IMR-90 (cell line): ENCODE measurements around the gene BCL7A. TPM values are rescaled to one million over a fixed set of nuclear protein-coding genes. Genes with fewer than 3 reads are reported as not detected.

Source experiments
- ATAC-seq: fragments of 200-7000 bp; cut with Tn5 transposase; 2 replicates; pipeline ENCODE4 v1.9.1; 2020; ENCODE audit warnings: low read depth, mild to moderate bottlenecking, moderate library complexity
- BruUV-seq: library from RNA; stranded (reverse); fragments of 400-500 nt; replicated peaks from 2 replicates; lab custom pipeline; 2021; lab: Mats Ljungman, UMichigan
- CTCF ChIA-PET: fragments of 300-600 bp; formaldehyde crosslinking; extraction: SDS; loops from one replicate; lab custom pipeline; 2021; ENCODE audit warnings: antibody characterized with exemption; lab: Yijun Ruan, JAX
- POLR2A ChIA-PET: fragments of 300-600 bp; sonication (Branson Sonifier 250); formaldehyde crosslinking; loops from one replicate; lab custom pipeline; 2022; ENCODE audit warnings: antibody characterized with exemption; ENCODE audit not compliant: unreplicated experiment; lab: Charles Lee
- DNase-seq: peaks from one replicate; pipeline ENCODE4 v3.0.0; 2013
- H2AFZ ChIP-seq: replicated peaks from 2 replicates; pipeline ENCODE3; 2013; ENCODE audit warnings: low read length, mild to moderate bottlenecking; ENCODE audit not compliant: poor library complexity
- H2AK5ac ChIP-seq: 2 replicates; pipeline ENCODE4 v1.6.1; 2013; ENCODE audit warnings: low read depth, low read length, inconsistent platforms
- H2AK9ac ChIP-seq: replicated peaks from 2 replicates; pipeline ENCODE3; 2013; ENCODE audit warnings: mild to moderate bottlenecking, low read depth, low read length, moderate library complexity; ENCODE audit not compliant: poor library complexity
- H2BK120ac ChIP-seq: 2 replicates; pipeline ENCODE4 v1.6.1; 2013; ENCODE audit warnings: low read depth, low read length, inconsistent platforms
- H2BK15ac ChIP-seq: 3 replicates; pipeline ENCODE4 v1.6.1; 2013; ENCODE audit warnings: low read depth, low read length, inconsistent platforms
- H2BK20ac ChIP-seq: 2 replicates; pipeline ENCODE4 v1.6.1; 2013; ENCODE audit warnings: low read depth, mild to moderate bottlenecking, inconsistent platforms, low read length, moderate library complexity
- H2BK5ac ChIP-seq: 2 replicates; pipeline ENCODE4 v1.6.1; 2013; ENCODE audit warnings: mild to moderate bottlenecking, low read depth, low read length, inconsistent platforms; ENCODE audit not compliant: poor library complexity, severe bottlenecking
- H3K14ac ChIP-seq: replicated peaks from 2 replicates; pipeline ENCODE4 v1.6.1; 2013; ENCODE audit warnings: low read depth, low read length, inconsistent platforms
- H3K18ac ChIP-seq: 2 replicates; pipeline ENCODE4 v1.6.1; 2013; ENCODE audit warnings: low read depth, low read length, control low read depth
- H3K23ac ChIP-seq: 2 replicates; pipeline ENCODE4 v1.6.1; 2013; ENCODE audit warnings: low read depth, low read length, inconsistent platforms
- H3K27ac ChIP-seq: 2 replicates; pipeline ENCODE4 v1.5.1; 2013; ENCODE audit warnings: mild to moderate bottlenecking, control low read depth, low read length; ENCODE audit not compliant: insufficient read depth
- H3K27me3 ChIP-seq: 2 replicates; pipeline ENCODE4 v1.6.1; 2013; ENCODE audit warnings: low read length; ENCODE audit not compliant: control insufficient read depth, insufficient read depth
- H3K36me3 ChIP-seq: 2 replicates; pipeline ENCODE4 v1.6.1; 2013; ENCODE audit warnings: low read length, mixed read lengths; ENCODE audit not compliant: control insufficient read depth, insufficient read depth
- H3K4ac ChIP-seq: 2 replicates; pipeline ENCODE4 v1.6.1; 2013; ENCODE audit warnings: low read depth, low read length, inconsistent platforms
- H3K4me1 ChIP-seq: 2 replicates; pipeline ENCODE4 v1.6.1; 2013; ENCODE audit warnings: low read length, mixed read lengths; ENCODE audit not compliant: control insufficient read depth, insufficient read depth
- H3K4me2 ChIP-seq: 2 replicates; pipeline ENCODE4 v1.6.1; 2013; ENCODE audit warnings: low read depth, mild to moderate bottlenecking, control low read depth, low read length, moderate library complexity
- H3K4me3 ChIP-seq: 2 replicates; pipeline ENCODE4 v1.5.1; 2013; ENCODE audit warnings: low read depth, mild to moderate bottlenecking, control low read depth, low read length, moderate library complexity; ENCODE audit not compliant: insufficient read depth
- H3K56ac ChIP-seq: 2 replicates; pipeline ENCODE4 v1.6.1; 2013; ENCODE audit warnings: low read length, inconsistent platforms; ENCODE audit not compliant: insufficient read depth; ENCODE audit errors: extremely low read depth
- H3K79me1 ChIP-seq, 2 experiments: 2 replicates each; pipeline ENCODE4 v1.6.1; 2013; ENCODE audit warnings: low read length in 2 of 2, inconsistent platforms in 1 of 2, low read depth in 1 of 2
- H3K9ac ChIP-seq: 2 replicates; pipeline ENCODE4 v1.6.1; 2013; ENCODE audit warnings: low read depth, low read length, control low read depth
- H3K9me1 ChIP-seq: 2 replicates; pipeline ENCODE4 v1.6.1; 2013; ENCODE audit warnings: low read length, inconsistent platforms; ENCODE audit not compliant: insufficient read depth
- H3K9me3 ChIP-seq: 2 replicates; pipeline ENCODE4 v1.6.1; 2013; ENCODE audit warnings: low read length; ENCODE audit not compliant: control insufficient read depth, insufficient read depth
- H4K20me1 ChIP-seq: 2 replicates; pipeline ENCODE4 v1.6.1; 2013; ENCODE audit warnings: low read length, inconsistent platforms; ENCODE audit not compliant: insufficient read depth
- H4K5ac ChIP-seq: 2 replicates; pipeline ENCODE4 v1.6.1; 2013; ENCODE audit warnings: mild to moderate bottlenecking, low read depth, low read length, control low read depth
- H4K8ac ChIP-seq, 2 experiments: 2 replicates each; pipeline ENCODE4 v1.6.1; 2013; ENCODE audit warnings: low read depth in 2 of 2, low read length in 2 of 2, control low read depth in 1 of 2, inconsistent platforms in 1 of 2
- H4K91ac ChIP-seq: 2 replicates; pipeline ENCODE4 v1.6.1; 2013; ENCODE audit warnings: low read depth, low read length, inconsistent platforms; ENCODE audit not compliant: insufficient read depth
- CHD1 ChIP-seq: IDR thresholded peaks from 2 replicates; pipeline ENCODE4 v1.6.1; 2012; ENCODE audit warnings: low read depth, low read length, improper control_type of control experiment
- MAZ ChIP-seq: IDR thresholded peaks from 2 replicates; pipeline ENCODE4 v1.6.1; 2012; ENCODE audit warnings: low read depth, mild to moderate bottlenecking, low read length, improper control_type of control experiment, moderate library complexity, borderline replicate concordance
- NFE2L2 ChIP-seq: fragments of 150-350 bp; IDR thresholded peaks from 2 replicates; pipeline ENCODE4 v1.6.1; 2016; ENCODE audit warnings: low read depth, mild to moderate bottlenecking, low read length
- RFX5 ChIP-seq: IDR thresholded peaks from 2 replicates; pipeline ENCODE4 v1.8.0; 2012; ENCODE audit warnings: low read depth, mild to moderate bottlenecking, low read length, moderate library complexity
- SMC3 ChIP-seq: fragments of 150-350 bp; IDR thresholded peaks from 2 replicates; pipeline ENCODE4 v1.6.1; 2016; ENCODE audit warnings: low read depth, mild to moderate bottlenecking, antibody characterized with exemption, low read length, moderate library complexity
- WGBS, 2 experiments: methylation state at CpG; one replicate each; pipeline versions ENCODE4 v1.1.5 to v1.1.7; 2013; ENCODE audit warnings: missing lambda C conversion rate in 2 of 2; ENCODE audit not compliant: insufficient read length in 1 of 2; ENCODE audit errors: extremely low coverage in 2 of 2; 5-methylcytosine and 5-hydroxymethylcytosine counted together
- dilution Hi-C: fragments of 300-500 bp; cut with HindIII; formaldehyde crosslinking; loops from one replicate; pipeline ENCODE4 v1.14.3; 2018; ENCODE audit warnings: low sequenced_read_pairs; ENCODE audit not compliant: unreplicated experiment
- in situ Hi-C: fragments of 300-500 bp; cut with MboI; formaldehyde crosslinking; loops from 3 replicates; pipeline ENCODE4 v1.14.3; 2019; ENCODE audit warnings: low sequenced_read_pairs, inconsistent platforms, mixed read lengths
- intact Hi-C: fragments of 100-400 bp; cut with micrococcal nuclease; formaldehyde crosslinking; loops from 2 replicates; pipeline ENCODE4 v1.10.0; 2022
- polyA plus RNA-seq, 3 experiments: library from polyadenylated mRNA; depleted of rRNA; stranded (reverse); fragments of >200 nt; gene quantifications; 2 replicates each; pipeline ENCODE4 v1.2.3, GENCODE V29; 2012; ENCODE audit warnings: low replicate concordance in 1 of 3
- total RNA-seq: library from RNA; depleted of rRNA; stranded (reverse); fragments of >200 nt; gene quantifications from 2 replicates; pipeline ENCODE4 v1.2.3, GENCODE V29; 2012
- TF ChIP-seq, protein P1 (sequence below): fragments of 150-350 bp; IDR thresholded peaks from 2 replicates; pipeline ENCODE4 v1.6.1; 2016; ENCODE audit warnings: low read depth, mild to moderate bottlenecking, low read length, moderate library complexity, borderline replicate concordance
- TF ChIP-seq, protein P2 (sequence below): fragments of 150-350 bp; IDR thresholded peaks from 2 replicates; pipeline ENCODE4 v1.6.1; 2017; ENCODE audit warnings: mild to moderate bottlenecking, antibody characterized with exemption, low read length, low read depth

Gene BCL7A
- total and polyA plus RNA-seq, 2 of the 4 experiments (the other 2 are of a cell fraction) = 5.6 to 7.9 TPM

DNA sequence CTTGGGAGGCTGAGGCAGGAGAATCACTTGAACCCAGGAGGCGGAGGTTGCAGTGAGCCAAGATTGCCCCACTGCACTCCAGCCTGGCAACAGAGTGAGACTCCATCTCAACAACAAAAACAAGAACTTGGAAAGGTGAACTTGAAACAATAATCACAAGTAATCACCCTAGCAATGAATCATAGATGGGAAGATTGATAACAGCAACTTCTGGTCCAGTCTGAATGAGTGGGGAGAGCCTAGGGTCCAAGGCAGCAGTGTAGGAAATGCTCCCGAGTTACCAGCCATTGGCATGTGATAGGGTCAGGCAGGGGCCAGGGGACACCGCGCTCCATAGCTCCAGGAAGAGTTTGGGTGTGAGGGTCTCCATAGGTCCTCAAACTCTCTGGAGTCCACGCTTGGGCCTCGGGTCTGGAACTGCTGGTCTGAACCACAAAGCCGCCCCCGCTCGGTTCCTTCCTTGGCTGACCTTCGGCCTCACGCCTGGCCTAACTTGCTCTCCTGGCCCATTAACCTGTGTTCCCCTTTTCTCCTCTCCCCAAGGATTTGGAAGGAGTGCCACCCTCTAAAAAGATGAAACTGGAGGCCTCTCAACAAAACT lies 37.0 kb downstream of the BCL7A start:
- Histone ChIP-seq H2AK5ac (no peak overlapping the region), H3K36me3 (peaks cover 9% of the 10 kb centered on the region; the same call in 1 of the 2 replicates), H2BK120ac (no peak overlapping the region), H4K8ac (no peak overlapping the region), H2AFZ (no peak overlapping the region), H3K4ac (no peak overlapping the region), H2BK5ac (no peak overlapping the region), H3K18ac (no peak overlapping the region), H3K79me1 (peaks cover 0 to 9% of the 10 kb centered on the region in 2 experiments; a peak in 2 of 4 replicates), H3K14ac (no peak overlapping the region), H2BK15ac (no peak overlapping the region), H3K23ac (no peak overlapping the region), H3K4me2 (no peak overlapping the region), H3K27ac (no peak overlapping the region), H4K5ac (no peak overlapping the region), H4K91ac (no peak overlapping the region), H3K4me3 (no peak overlapping the region), H4K20me1 (no peaks in the 10 kb centered on the region; the same call in 1 of the 2 replicates), H3K27me3 (no peaks in the 10 kb centered on the region), H3K9ac (no peak overlapping the region), H3K56ac (no peak overlapping the region), H2BK20ac (no peak overlapping the region), H3K9me1 (peaks cover 5% of the 10 kb centered on the region), H3K9me3 (no peaks in the 10 kb centered on the region), H3K4me1 (peaks cover 17% of the 10 kb centered on the region), H2AK9ac (no peak overlapping the region)
- in situ Hi-C loops = loop anchor here (5.0 kb wide), 2 partner anchors 59 to 134 kb away; no protein-coding TSS in a partner anchor
- 83% methylated on average over 1 of the region's 11 CpGs; no CpG with 5 or more reads in 1 of the 2 experiments for WGBS, 2 experiments
- dilution Hi-C loops = no loop called here
- BruUV-seq = no TSS peak
- intact Hi-C loops = no loop called here
- DNase-seq (no peak), ATAC-seq (no peak)
- ChIA-PET CTCF (no interaction called here), POLR2A (no interaction called here)
- TF ChIP-seq MAZ (no peak), CHD1 (no peak), RFX5 (no peak), NFE2L2 (no peak), SMC3 (no peak)
- TF ChIP-seq, protein P1, sequence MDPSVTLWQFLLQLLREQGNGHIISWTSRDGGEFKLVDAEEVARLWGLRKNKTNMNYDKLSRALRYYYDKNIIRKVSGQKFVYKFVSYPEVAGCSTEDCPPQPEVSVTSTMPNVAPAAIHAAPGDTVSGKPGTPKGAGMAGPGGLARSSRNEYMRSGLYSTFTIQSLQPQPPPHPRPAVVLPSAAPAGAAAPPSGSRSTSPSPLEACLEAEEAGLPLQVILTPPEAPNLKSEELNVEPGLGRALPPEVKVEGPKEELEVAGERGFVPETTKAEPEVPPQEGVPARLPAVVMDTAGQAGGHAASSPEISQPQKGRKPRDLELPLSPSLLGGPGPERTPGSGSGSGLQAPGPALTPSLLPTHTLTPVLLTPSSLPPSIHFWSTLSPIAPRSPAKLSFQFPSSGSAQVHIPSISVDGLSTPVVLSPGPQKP = no peak
- TF ChIP-seq, protein P2, sequence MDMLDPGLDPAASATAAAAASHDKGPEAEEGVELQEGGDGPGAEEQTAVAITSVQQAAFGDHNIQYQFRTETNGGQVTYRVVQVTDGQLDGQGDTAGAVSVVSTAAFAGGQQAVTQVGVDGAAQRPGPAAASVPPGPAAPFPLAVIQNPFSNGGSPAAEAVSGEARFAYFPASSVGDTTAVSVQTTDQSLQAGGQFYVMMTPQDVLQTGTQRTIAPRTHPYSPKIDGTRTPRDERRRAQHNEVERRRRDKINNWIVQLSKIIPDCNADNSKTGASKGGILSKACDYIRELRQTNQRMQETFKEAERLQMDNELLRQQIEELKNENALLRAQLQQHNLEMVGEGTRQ = no peak
